WTC11 (cell line): ENCODE results near the gene SLC25A51. TPM values are rescaled to one million over a fixed set of nuclear protein-coding genes. Genes with fewer than 3 reads are reported as not detected.

ENCODE experiments used
- ATAC-seq: fragments of 200-7000 bp; cut with Tn5 transposase; 2 replicates; pipeline ENCODE4 v1.10.0; 2021; ENCODE audit warnings: mild to moderate bottlenecking, moderate library complexity
- CTCF ChIA-PET: fragments of 300-600 bp; sonication (Branson Sonifier 250); formaldehyde crosslinking; loops from one replicate; lab custom pipeline; 2021; ENCODE audit warnings: antibody characterized with exemption; lab: Charles Lee
- POLR2A ChIA-PET: fragments of 350-600 bp; sonication (Branson Sonifier 250); formaldehyde crosslinking; loops from one replicate; lab custom pipeline; 2021; ENCODE audit warnings: antibody characterized with exemption; lab: Charles Lee
- DNase-seq: peaks from one replicate; pipeline ENCODE4 v3.0.0; 2021; ENCODE audit warnings: low spot score
- H3K27ac Mint-ChIP-seq: 2 replicates; pipeline ENCODE4 v1.8.0; 2021; ENCODE audit warnings: mixed read lengths
- H3K27me3 Mint-ChIP-seq: 2 replicates; pipeline ENCODE4 v1.8.0; 2021; ENCODE audit warnings: low read depth, mild to moderate bottlenecking, moderate library complexity, mixed read lengths
- H3K36me3 Mint-ChIP-seq: 2 replicates; pipeline ENCODE4 v1.8.0; 2021; ENCODE audit warnings: mixed read lengths
- H3K4me1 Mint-ChIP-seq: 2 replicates; pipeline ENCODE4 v1.8.0; 2022; ENCODE audit warnings: mixed read lengths
- H3K4me3 Mint-ChIP-seq: 2 replicates; pipeline ENCODE4 v1.8.0; 2021; ENCODE audit warnings: mild to moderate bottlenecking, moderate library complexity, mixed read lengths
- H3K9me3 Mint-ChIP-seq: 2 replicates; pipeline ENCODE4 v1.8.0; 2021; ENCODE audit warnings: mixed read lengths
- ATF1 ChIP-seq: sonication (generic); formaldehyde crosslinking; IDR thresholded peaks from 2 replicates; pipeline ENCODE4 v1.8.1; 2023; ENCODE audit warnings: mild to moderate bottlenecking, moderate library complexity, missing genetic modification reagents
- CREB1 ChIP-seq: sonication (generic); formaldehyde crosslinking; IDR thresholded peaks from 2 replicates; pipeline ENCODE4 v1.8.0; 2023; ENCODE audit warnings: mild to moderate bottlenecking, missing genetic modification reagents
- EMX1 ChIP-seq: fragments of 250-450 bp; sonication (Bioruptor Pico); IDR thresholded peaks from 2 replicates; pipeline ENCODE4 v1.8.0; 2021; ENCODE audit warnings: mild to moderate bottlenecking
- GTF2I ChIP-seq: fragments of 250-450 bp; sonication (Bioruptor Pico); conservative IDR thresholded peaks from 2 replicates; pipeline ENCODE4 v1.4.0; 2021; ENCODE audit warnings: mild to moderate bottlenecking
- IRF1 ChIP-seq: sonication (generic); formaldehyde crosslinking; IDR thresholded peaks from 2 replicates; pipeline ENCODE4 v1.8.0; 2023; ENCODE audit warnings: missing genetic modification reagents
- MYBL2 ChIP-seq: sonication (generic); formaldehyde crosslinking; IDR thresholded peaks from 2 replicates; pipeline ENCODE4 v1.8.1; 2023; ENCODE audit warnings: mild to moderate bottlenecking, moderate library complexity, missing genetic modification reagents
- NFYB ChIP-seq: sonication (generic); formaldehyde crosslinking; conservative IDR thresholded peaks from 2 replicates; pipeline ENCODE4 v1.8.0; 2022; ENCODE audit warnings: low read depth, missing genetic modification reagents
- SMAD3 ChIP-seq: sonication (generic); formaldehyde crosslinking; IDR thresholded peaks from 2 replicates; pipeline ENCODE4 v1.8.0; 2022; ENCODE audit warnings: missing genetic modification reagents, mild to moderate bottlenecking, borderline replicate concordance
- STAT6 ChIP-seq: sonication (generic); formaldehyde crosslinking; conservative IDR thresholded peaks from 2 replicates; pipeline ENCODE4 v1.8.1; 2023; ENCODE audit warnings: mild to moderate bottlenecking, low read depth, missing genetic modification reagents, moderate library complexity
- TCF7 ChIP-seq: sonication (generic); formaldehyde crosslinking; IDR thresholded peaks from 2 replicates; pipeline ENCODE4 v1.8.0; 2022; ENCODE audit warnings: mild to moderate bottlenecking, low read depth, missing genetic modification reagents, moderate library complexity
- ZNF317 ChIP-seq: sonication (generic); formaldehyde crosslinking; IDR thresholded peaks from 2 replicates; pipeline ENCODE4 v1.8.1; 2023; ENCODE audit warnings: low read depth, mild to moderate bottlenecking, moderate library complexity, missing genetic modification reagents, borderline replicate concordance
- ZNF532 ChIP-seq: fragments of 250-450 bp; sonication (Bioruptor Pico); IDR thresholded peaks from 2 replicates; pipeline ENCODE4 v1.9.0; 2021; ENCODE audit warnings: mild to moderate bottlenecking, borderline replicate concordance
- total RNA-seq: library from RNA; stranded (reverse); gene quantifications from 3 replicates; pipeline ENCODE4 v1.2.3, GENCODE V29; 2021
- TF ChIP-seq, protein P1 (sequence below): sonication (generic); formaldehyde crosslinking; IDR thresholded peaks from 2 replicates; pipeline ENCODE4 v1.8.1; 2022; ENCODE audit warnings: mild to moderate bottlenecking, moderate library complexity, missing genetic modification reagents
- TF ChIP-seq, protein P2 (sequence below): sonication (generic); formaldehyde crosslinking; IDR thresholded peaks from 2 replicates; pipeline ENCODE4 v1.8.1; 2022; ENCODE audit warnings: low read depth, missing genetic modification reagents, borderline replicate concordance
- TF ChIP-seq, protein P3 (sequence below): fragments of 250-450 bp; sonication (Bioruptor Pico); conservative IDR thresholded peaks from 2 replicates; pipeline ENCODE4 v1.9.0; 2021; ENCODE audit warnings: mild to moderate bottlenecking
- TF ChIP-seq, protein P4 (sequence below): sonication (generic); formaldehyde crosslinking; IDR thresholded peaks from 2 replicates; pipeline ENCODE4 v1.8.1; 2022; ENCODE audit warnings: mild to moderate bottlenecking, missing genetic modification reagents, moderate library complexity, borderline replicate concordance

Gene SLC25A51
- total RNA-seq, 1 experiment from 2014 or later, result 15.4 TPM

DNA sequence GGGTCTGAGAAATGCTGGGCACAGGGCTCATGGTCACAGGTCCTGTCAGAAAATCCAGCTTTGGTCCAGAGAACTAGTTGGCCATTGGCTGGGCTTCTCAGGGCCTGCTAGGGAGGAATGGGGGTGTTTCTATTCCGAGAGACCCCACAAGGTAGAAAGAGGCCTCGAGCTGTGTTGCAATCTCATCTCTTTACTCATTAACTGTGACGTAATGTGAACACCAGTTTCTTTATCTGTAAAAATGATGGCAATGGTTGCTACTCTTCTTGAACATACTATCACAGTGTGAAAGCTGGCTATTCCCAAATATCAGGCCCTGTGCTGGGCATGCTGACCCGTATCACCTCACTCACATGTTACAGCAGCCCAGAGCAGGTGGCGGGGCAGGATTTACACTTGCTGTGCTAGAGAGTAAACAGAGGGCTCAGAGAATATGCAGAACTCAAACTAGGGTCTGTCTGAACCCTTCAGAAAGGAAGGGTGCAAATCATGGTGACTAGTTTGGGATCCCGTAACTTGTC, 35.7 kb upstream of the SLC25A51 start:
- H3K4me3 Mint-ChIP-seq, result no peak overlapping the region
- ChIA-PET CTCF (no interaction called here), POLR2A (no interaction called here)
- no peak for ATAC-seq
- H3K36me3 Mint-ChIP-seq, result no peaks in the 10 kb centered on the region
- TF ChIP-seq EMX1 (CRISPR knock-in tag) (no peak), GTF2I (CRISPR knock-in tag) (no peak), TCF7 (CRISPR knock-in tag) (no peak), STAT6 (CRISPR knock-in tag) (no peak), IRF1 (CRISPR knock-in tag) (no peak), NFYB (CRISPR knock-in tag) (no peak), CREB1 (CRISPR knock-in tag) (no peak)
- TF ChIP-seq, protein P1, sequence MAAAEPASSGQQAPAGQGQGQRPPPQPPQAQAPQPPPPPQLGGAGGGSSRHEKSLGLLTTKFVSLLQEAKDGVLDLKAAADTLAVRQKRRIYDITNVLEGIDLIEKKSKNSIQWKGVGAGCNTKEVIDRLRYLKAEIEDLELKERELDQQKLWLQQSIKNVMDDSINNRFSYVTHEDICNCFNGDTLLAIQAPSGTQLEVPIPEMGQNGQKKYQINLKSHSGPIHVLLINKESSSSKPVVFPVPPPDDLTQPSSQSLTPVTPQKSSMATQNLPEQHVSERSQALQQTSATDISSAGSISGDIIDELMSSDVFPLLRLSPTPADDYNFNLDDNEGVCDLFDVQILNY (CRISPR knock-in tag), result no peak
- TF ChIP-seq, protein P2, sequence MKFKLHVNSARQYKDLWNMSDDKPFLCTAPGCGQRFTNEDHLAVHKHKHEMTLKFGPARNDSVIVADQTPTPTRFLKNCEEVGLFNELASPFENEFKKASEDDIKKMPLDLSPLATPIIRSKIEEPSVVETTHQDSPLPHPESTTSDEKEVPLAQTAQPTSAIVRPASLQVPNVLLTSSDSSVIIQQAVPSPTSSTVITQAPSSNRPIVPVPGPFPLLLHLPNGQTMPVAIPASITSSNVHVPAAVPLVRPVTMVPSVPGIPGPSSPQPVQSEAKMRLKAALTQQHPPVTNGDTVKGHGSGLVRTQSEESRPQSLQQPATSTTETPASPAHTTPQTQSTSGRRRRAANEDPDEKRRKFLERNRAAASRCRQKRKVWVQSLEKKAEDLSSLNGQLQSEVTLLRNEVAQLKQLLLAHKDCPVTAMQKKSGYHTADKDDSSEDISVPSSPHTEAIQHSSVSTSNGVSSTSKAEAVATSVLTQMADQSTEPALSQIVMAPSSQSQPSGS (CRISPR knock-in tag), result no peak
- H3K4me1 Mint-ChIP-seq, result peaks cover 27% of the 10 kb centered on the region
- no peaks in the 10 kb centered on the region for H3K9me3 Mint-ChIP-seq
- H3K27ac Mint-ChIP-seq, result no peak overlapping the region
- no peak for DNase-seq
- H3K27me3 Mint-ChIP-seq, result no peaks in the 10 kb centered on the region

DNA sequence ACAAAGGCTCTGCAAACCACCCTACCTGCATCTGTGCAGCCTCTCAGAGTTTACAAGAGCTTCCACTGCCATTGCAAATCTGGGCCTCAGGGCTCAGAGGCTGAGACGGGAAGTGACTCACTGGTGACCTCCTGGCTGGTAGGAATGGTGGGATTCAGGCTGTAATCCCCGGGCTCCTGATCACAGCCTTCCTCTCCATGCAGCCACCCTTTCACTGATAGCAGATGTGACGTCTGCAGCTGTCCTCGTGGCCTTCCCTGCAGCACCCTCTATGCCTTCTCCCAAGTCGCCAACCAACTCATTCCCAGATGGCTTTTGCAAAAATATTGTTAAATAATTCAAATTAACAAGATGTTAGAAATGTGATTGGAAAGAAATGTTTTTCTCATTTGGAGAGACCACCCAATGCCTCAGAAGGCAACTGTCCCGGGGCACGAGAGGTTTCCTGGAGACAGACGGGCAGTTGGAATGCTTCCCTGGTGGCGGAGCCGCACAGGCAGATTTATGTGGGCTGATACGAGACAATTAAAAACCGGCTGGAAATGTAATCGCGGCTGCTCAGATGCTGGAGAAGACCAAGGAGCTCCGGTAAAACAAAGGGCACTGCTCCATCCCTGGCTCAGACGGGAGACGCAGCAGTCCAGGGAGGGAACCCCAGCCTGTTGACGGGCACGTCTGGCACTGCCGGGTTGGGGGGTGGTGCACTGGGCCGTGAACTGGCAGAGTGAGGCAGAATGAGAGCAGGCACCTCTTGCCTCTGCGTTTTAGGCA, 34.4 kb upstream of the SLC25A51 start:
- POLR2A ChIA-PET, result no interaction called here
- DNase-seq (no peak), ATAC-seq (no peak)
- CTCF ChIA-PET, result interaction anchor here (1.3 kb wide), 1 partner anchor 25 kb away, joined by 8 read pairs; no protein-coding TSS in a partner anchor
- Mint-ChIP-seq H3K27ac (no peak overlapping the region), H3K36me3 (no peaks in the 10 kb centered on the region), H3K4me3 (no peak overlapping the region), H3K4me1 (peaks cover 17% of the 10 kb centered on the region), H3K27me3 (no peaks in the 10 kb centered on the region), H3K9me3 (no peaks in the 10 kb centered on the region)
- TF ChIP-seq, protein P3, sequence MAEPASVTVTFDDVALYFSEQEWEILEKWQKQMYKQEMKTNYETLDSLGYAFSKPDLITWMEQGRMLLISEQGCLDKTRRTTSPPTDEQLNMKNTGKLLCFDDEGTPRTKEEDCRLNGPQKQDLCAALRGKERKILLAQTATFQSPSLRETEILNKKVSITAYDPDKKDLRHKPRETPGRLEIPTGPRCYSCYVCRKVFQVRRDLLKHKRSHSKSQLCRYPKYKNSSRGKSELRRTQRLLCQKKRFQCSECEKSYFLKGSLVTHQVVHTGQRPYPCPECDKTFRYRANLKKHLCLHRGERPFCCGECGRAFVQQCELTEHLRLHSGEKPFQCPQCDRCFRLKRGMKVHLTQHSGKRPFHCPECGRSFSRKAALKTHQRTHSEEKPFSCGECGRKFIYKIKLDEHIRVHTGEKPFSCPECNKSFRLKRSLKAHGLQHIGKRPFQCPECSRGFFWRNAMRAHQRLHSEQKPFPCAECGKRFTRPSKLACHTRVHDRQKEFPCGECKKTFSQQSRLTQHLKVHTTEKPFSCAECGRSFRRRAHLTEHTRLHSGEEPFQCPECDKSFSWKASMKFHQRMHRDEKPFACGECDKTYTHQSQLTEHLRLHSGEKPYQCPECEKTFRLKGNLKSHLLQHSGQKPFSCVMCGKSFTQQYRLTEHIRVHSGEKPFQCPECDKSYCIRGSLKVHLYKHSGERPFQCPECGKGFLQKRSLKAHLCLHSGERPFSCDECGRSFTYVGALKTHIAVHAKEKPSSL (CRISPR knock-in tag), result no peak
- TF ChIP-seq NFYB (CRISPR knock-in tag) (no peak), SMAD3 (no peak), CREB1 (CRISPR knock-in tag) (no peak), ATF1 (CRISPR knock-in tag) (no peak), MYBL2 (CRISPR knock-in tag) (no peak), ZNF317 (CRISPR knock-in tag) (no peak), ZNF532 (CRISPR knock-in tag) (no peak)
- TF ChIP-seq, protein P4, sequence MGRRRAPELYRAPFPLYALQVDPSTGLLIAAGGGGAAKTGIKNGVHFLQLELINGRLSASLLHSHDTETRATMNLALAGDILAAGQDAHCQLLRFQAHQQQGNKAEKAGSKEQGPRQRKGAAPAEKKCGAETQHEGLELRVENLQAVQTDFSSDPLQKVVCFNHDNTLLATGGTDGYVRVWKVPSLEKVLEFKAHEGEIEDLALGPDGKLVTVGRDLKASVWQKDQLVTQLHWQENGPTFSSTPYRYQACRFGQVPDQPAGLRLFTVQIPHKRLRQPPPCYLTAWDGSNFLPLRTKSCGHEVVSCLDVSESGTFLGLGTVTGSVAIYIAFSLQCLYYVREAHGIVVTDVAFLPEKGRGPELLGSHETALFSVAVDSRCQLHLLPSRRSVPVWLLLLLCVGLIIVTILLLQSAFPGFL (CRISPR knock-in tag), result no peak
